Left renal pelvis (tissue), 4 donors: ENCODE results near the gene LTB. TPM values are rescaled to one million over a fixed set of nuclear protein-coding genes. Genes with fewer than 3 reads are reported as not detected.

Experiments
- DNase-seq, 4 donors: peaks; one replicate each; pipeline ENCODE4 v3.0.0-alpha.2; 2013; ENCODE audit warnings: low read depth in 4 of 4, low spot score in 3 of 4
- polyA plus RNA-seq, 4 donors: library from polyadenylated mRNA; unstranded; fragments of 120-200 nt; gene quantifications; one replicate each; pipeline ENCODE4 v1.2.1, GENCODE V29; 2013; ENCODE audit not compliant: insufficient read length in 4 of 4

Gene LTB
- polyA plus RNA-seq, 4 donors, result 0.66 to 2.0 (median 1.6) TPM

GRCh38 chr6:31532644-31533454 lies 49.4 kb downstream of the LTB start:
- DNase-seq, result no peak

GRCh38 chr6:31531771-31532643 lies 50.2 kb downstream of the LTB start:
- no peak for DNase-seq

- DNase-seq, result no peak
These were observed 51.1 kb downstream of the LTB start for GRCh38 chr6:31531162-31531561.

GRCh38 chr6:31530659-31531058 lies 51.6 kb downstream of the LTB start:
- no peak for DNase-seq

Other genes with a start within 250 kb of the LTB start
- 100 to 1,000 TPM; 105 to 177 (median 155) TPM for gene HLA-B, start 225.2 kb downstream of the LTB start, polyA plus RNA-seq
- 10 to 100 TPM in 1 of 4 donors, 1 to 10 TPM in 3; 4.4 to 12.8 (median 8.1) TPM for gene MICA, start 178.8 kb downstream of the LTB start, polyA plus RNA-seq
- 1 to 10 TPM in 3 of 4 donors, under 1 TPM in 1; 0.49 to 2.3 (median 1.0) TPM for gene MICB, start 84.3 kb downstream of the LTB start, polyA plus RNA-seq
- 10 to 100 TPM in 3 of 4 donors, under 1 TPM in 1; 0.27 to 18.6 (median 12.8) TPM for gene MCCD1, start 53.5 kb downstream of the LTB start, polyA plus RNA-seq
- gene DDX39B, start 40.4 kb downstream of the LTB start, polyA plus RNA-seq, result 100 to 1,000 TPM; 448 to 682 (median 553) TPM
- 1 to 10 TPM; 4.8 to 9.4 (median 6.4) TPM for gene ATP6V1G2, start 35.8 kb downstream of the LTB start, polyA plus RNA-seq
- 10 to 100 TPM; 18.3 to 28.7 (median 19.7) TPM for gene NFKBIL1, start 34.8 kb downstream of the LTB start, polyA plus RNA-seq
- under 1 TPM; 0.23 to 0.43 (median 0.36) TPM for gene LTA, start 10.1 kb downstream of the LTB start, polyA plus RNA-seq
- gene TNF, start 6.9 kb downstream of the LTB start, polyA plus RNA-seq, result 1 to 10 TPM in 1 of 4 donors, under 1 TPM in 2, not detected in 1; 0.23 to 2.5 (median 0.29) TPM
- gene LST1, start 3.9 kb upstream of the LTB start, polyA plus RNA-seq, result 10 to 100 TPM in 1 of 4 donors, 1 to 10 TPM in 3; 4.6 to 10.3 (median 4.9) TPM
- gene NCR3, start 10.6 kb upstream of the LTB start, polyA plus RNA-seq, result under 1 TPM in 2 of 4 donors, not detected in 2; 0.17 to 0.20 TPM
- gene AIF1, start 32.8 kb upstream of the LTB start, polyA plus RNA-seq, result 10 to 100 TPM; 43.3 to 77.0 (median 73.6) TPM
- gene PRRC2A, start 38.3 kb upstream of the LTB start, polyA plus RNA-seq, result 100 to 1,000 TPM; 143 to 224 (median 174) TPM
- 100 to 1,000 TPM; 186 to 278 (median 241) TPM for gene BAG6, start 70.2 kb upstream of the LTB start, polyA plus RNA-seq
- 100 to 1,000 TPM in 2 of 4 donors, 10 to 100 TPM in 2; 10.1 to 106 (median 83.8) TPM for gene APOM, start 73.5 kb upstream of the LTB start, polyA plus RNA-seq
- gene C6orf47, start 78.4 kb upstream of the LTB start, polyA plus RNA-seq, result 10 to 100 TPM; 15.8 to 21.1 (median 19.0) TPM
- gene GPANK1, start 82.6 kb upstream of the LTB start, polyA plus RNA-seq, result 10 to 100 TPM; 16.8 to 28.9 (median 24.9) TPM
- 100 to 1,000 TPM; 184 to 243 (median 239) TPM for gene CSNK2B, start 83.7 kb upstream of the LTB start, polyA plus RNA-seq
- 10 to 100 TPM; 16.6 to 28.7 (median 20.9) TPM for gene LY6G5B, start 87.6 kb upstream of the LTB start, polyA plus RNA-seq
- 1 to 10 TPM; 1.6 to 5.9 (median 2.6) TPM for gene LY6G5C, start 98.6 kb upstream of the LTB start, polyA plus RNA-seq
- 10 to 100 TPM; 50.1 to 67.5 (median 55.9) TPM for gene ABHD16A, start 120.9 kb upstream of the LTB start, polyA plus RNA-seq
- gene LY6G6F, start 124.4 kb upstream of the LTB start, polyA plus RNA-seq, result 1 to 10 TPM in 1 of 4 donors, under 1 TPM in 2, not detected in 1; 0.30 to 1.5 (median 0.52) TPM
- not detected for gene LY6G6D, start 132.9 kb upstream of the LTB start, polyA plus RNA-seq
- gene LY6G6C, start 139.3 kb upstream of the LTB start, polyA plus RNA-seq, result under 1 TPM in 3 of 4 donors, not detected in 1; 0.45 to 0.74 (median 0.63) TPM
- gene MPIG6B, start 140.9 kb upstream of the LTB start, polyA plus RNA-seq, result 1 to 10 TPM; 1.1 to 2.9 (median 1.4) TPM
- gene DDAH2, start 146.9 kb upstream of the LTB start, polyA plus RNA-seq, result 100 to 1,000 TPM; 150 to 213 (median 182) TPM
- gene CLIC1, start 154.1 kb upstream of the LTB start, polyA plus RNA-seq, result 100 to 1,000 TPM; 201 to 309 (median 278) TPM
- 10 to 100 TPM; 14.2 to 51.0 (median 25.2) TPM for gene MSH5, start 157.6 kb upstream of the LTB start, polyA plus RNA-seq
- 10 to 100 TPM in 2 of 4 donors, 1 to 10 TPM in 2; 2.7 to 13.0 (median 7.9) TPM for gene SAPCD1, start 180.2 kb upstream of the LTB start, polyA plus RNA-seq
- 10 to 100 TPM in 1 of 4 donors, 1 to 10 TPM in 3; 1.5 to 11.1 (median 5.5) TPM for gene VWA7, start 194.9 kb upstream of the LTB start, polyA plus RNA-seq
- 10 to 100 TPM; 42.7 to 67.9 (median 60.0) TPM for gene VARS1, start 213.3 kb upstream of the LTB start, polyA plus RNA-seq
- gene LSM2, start 224.5 kb upstream of the LTB start, polyA plus RNA-seq, result 10 to 100 TPM; 71.4 to 84.9 (median 84.3) TPM
- 1 to 10 TPM; 3.1 to 4.4 (median 3.7) TPM for gene HSPA1L, start 232.9 kb upstream of the LTB start, polyA plus RNA-seq
- 100 to 1,000 TPM in 3 of 4 donors, 10 to 100 TPM in 1; 88.1 to 159 (median 116) TPM for gene HSPA1A, start 233.1 kb upstream of the LTB start, polyA plus RNA-seq
- gene HSPA1B, start 245.3 kb upstream of the LTB start, polyA plus RNA-seq, result 100 to 1,000 TPM; 111 to 507 (median 160) TPM